ENCODE measurements around the gene FLAD1. TPM values are rescaled to one million over a fixed set of nuclear protein-coding genes. Genes with fewer than 3 reads are reported as not detected.

Gene FLAD1
- total RNA-seq, 2 experiments from 2014 or later, result 62.8 to 63.2 TPM

GRCh38 chr1:154945962-154946850, 36.9 kb upstream of the FLAD1 start:
- POLR2A ChIA-PET, result no interaction called here
- CTCF ChIA-PET, result interaction anchor here (0.5 to 1.1 kb wide), 3 partner anchors 49 to 164 kb away, joined by 3 to 5 read pairs (median 4); no protein-coding TSS in a partner anchor

GRCh38 chr1:154948079-154948478, 35.1 kb upstream of the FLAD1 start:
- CTCF ChIA-PET, result no interaction called here

DNA sequence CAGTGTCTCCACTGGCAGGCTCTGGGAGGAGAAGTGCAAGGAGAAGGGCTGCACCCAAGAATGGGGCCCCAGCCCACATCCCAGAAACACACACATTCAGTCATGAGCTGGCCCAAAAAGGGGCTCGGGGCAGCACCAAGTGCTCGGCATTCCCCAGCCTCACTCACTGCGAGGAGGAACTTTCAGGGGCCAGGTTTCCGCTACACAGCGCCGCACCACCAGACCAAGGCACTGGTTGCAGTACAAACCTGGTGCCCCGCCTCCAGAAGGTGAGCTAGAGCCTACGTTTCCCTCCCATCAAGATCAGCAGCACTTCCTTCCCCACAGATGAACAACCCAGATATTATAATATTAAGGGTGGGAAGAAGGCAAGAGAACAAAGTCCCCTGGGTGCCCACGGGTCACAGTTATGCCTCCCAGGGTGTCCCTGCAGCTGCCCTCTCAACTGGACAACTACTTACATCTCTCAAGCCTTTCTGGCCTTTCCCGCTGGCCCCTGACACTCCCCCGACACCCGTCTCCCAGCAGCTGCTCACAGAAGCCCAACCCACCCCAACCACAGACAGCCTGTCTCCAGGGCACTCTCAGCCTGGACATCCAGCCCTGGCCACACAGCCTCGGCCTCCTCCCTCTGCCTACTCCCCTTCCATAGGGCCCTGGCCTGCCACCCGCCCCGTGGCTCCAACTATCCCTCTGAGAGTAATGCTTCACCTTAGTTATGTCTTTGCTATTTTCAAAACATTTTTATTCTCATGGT, 31.1 kb upstream of the FLAD1 start:
- POLR2A ChIA-PET, result interaction anchor here (1.0 to 1.6 kb wide), 2 partner anchors 12 to 15 kb away, joined by 3 to 5 read pairs; no protein-coding TSS in a partner anchor
- CTCF ChIA-PET, result interaction anchor here (0.9 to 5.2 kb wide), 6 partner anchors 12 to 282 kb away, joined by 3 to 20 read pairs (median 4); no protein-coding TSS in a partner anchor

More at GRCh38 chr1:154948079-154948478, 35.1 kb upstream of the FLAD1 start:
- POLR2A ChIA-PET, result no interaction called here

DNA sequence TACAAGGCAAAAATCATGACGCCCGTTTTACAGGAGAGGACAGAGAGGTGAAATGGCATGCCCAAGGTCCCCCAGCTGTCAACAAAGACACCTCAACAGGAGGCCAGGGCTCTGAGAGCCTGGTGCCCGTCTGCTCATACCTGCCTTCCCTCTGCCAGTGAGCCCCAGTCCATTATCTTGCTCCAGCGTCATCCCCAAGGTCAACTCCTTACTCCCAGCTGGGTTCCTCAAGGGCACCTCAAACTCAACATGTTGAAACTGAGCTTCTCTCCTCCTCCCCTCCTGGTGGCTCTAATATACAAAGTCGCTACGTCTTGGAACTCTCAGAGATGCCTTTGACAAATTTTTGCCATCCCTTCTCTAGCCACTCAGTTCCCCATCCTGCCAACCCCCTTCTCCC, 30.5 kb upstream of the FLAD1 start:
- POLR2A ChIA-PET, result interaction anchor here (1.0 to 1.6 kb wide), 2 partner anchors 12 to 15 kb away, joined by 3 to 5 read pairs; no protein-coding TSS in a partner anchor

GRCh38 chr1:154953611-154954038, 29.5 kb upstream of the FLAD1 start:
- CTCF ChIA-PET, result interaction anchor here (0.6 to 5.2 kb wide), 6 partner anchors 20 to 1217 kb away, joined by 3 to 20 read pairs (median 4); no protein-coding TSS in a partner anchor
- POLR2A ChIA-PET, result no interaction called here

More for the DNA sequence above, 30.5 kb upstream of the FLAD1 start:
- CTCF ChIA-PET, result interaction anchor here (0.6 to 5.2 kb wide), 7 partner anchors 12 to 339 kb away, joined by 3 to 20 read pairs (median 3); no protein-coding TSS in a partner anchor

DNA sequence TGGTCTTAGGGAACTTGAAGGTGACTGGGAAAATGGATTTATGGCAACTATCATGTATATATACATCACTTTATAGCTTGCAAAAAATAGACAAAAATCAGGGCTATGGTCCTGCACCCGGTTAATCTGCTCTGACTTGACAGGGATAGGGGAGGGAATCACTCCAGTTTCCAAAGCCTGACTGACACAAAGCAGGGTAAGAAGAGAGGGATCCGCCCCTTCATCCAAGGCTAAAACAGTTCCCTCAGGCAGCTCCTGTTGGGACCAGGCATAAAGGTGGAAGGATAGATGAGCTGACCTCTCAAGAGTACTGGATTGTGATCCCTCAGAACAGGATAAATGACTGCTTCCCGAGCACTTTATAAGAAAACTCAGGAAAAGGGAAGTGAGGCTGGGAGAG, 28.6 kb upstream of the FLAD1 start:
- POLR2A ChIA-PET, result interaction anchor here (1.2 kb wide), 2 partner anchors 19 to 47 kb away, joined by 3 to 4 read pairs; no protein-coding TSS in a partner anchor
- CTCF ChIA-PET, result interaction anchor here (1.2 to 5.2 kb wide), 6 partner anchors 18 to 408 kb away, joined by 3 to 20 read pairs (median 3); partner anchors contain the start of gene PMVK

DNA sequence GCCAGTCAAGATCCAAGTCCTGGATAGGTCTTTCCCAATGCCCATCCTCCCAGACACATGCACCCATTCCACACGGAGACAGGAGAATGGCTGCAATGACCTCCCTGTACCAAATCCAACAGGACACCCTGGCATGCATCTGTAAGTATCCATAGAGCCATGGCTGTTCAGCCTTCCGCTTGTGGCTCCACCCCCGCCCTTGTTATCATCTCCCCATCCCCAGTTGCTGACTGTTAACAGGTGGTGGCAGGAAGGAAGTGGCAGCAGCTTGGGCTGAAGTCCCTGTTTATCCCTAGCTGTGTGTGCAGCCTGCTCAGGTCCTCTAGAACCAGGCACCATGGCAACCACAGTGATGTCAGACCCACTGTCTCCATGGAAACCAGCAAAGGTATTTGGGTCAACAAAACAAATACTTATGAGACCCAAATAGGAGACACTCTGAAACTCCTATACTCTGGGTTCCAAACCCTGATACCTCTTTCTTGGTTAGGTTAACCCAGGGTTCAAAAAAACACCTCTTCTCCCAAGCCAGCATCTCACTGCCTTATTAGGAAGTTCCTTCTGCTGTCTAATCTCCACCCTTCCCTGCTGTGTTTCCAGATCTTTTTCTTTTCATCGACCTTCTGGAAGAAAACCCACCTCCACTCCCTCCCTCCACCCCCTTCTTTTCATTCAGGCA, 28.0 kb upstream of the FLAD1 start:
- ChIA-PET POLR2A (interaction anchor here (1.0 to 1.2 kb wide), 4 partner anchors 18 to 46 kb away, joined by 3 to 4 read pairs (median 4); partner anchors contain the start of gene PMVK), CTCF (interaction anchor here (0.8 to 5.2 kb wide), 12 partner anchors 11 to 408 kb away, joined by 3 to 20 read pairs (median 3); partner anchors contain the start of gene PMVK)

- ChIA-PET CTCF (interaction anchor here (0.5 to 5.2 kb wide), 13 partner anchors 10 to 409 kb away, joined by 3 to 20 read pairs (median 3); partner anchors contain the start of genes CKS1B and PMVK), POLR2A (interaction anchor here (1.0 to 1.2 kb wide), 3 partner anchors 18 to 43 kb away, joined by 3 to 4 read pairs (median 3); partner anchors contain the start of gene PMVK)
These were observed 27.2 kb upstream of the FLAD1 start, which contains the start of gene PBXIP1 for GRCh38 chr1:154955718-154956543. TSS of gene PBXIP1 (minus strand) at chr1:154956099. CDS start at chr1:154953721, 2,378 bp downstream.

DNA sequence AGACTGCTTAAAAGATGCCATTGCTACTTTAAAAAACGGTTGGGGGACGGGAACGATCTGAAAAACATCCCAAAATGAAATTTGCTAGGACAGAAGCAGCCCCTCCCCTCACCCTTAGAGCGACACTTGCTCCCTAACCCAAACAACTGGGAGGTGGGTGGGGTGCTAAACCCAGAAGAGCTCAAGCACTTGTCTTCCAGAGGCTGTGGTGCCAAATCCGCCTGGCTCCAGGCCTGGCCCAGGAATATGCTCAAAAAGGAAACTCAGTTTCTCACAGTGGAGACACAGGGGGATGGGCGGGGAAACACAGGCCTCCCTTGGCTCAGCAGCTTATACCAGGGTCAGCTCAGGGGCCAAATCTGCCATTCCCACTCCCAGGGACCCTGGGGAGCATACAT, 26.6 kb upstream of the FLAD1 start:
- CTCF ChIA-PET, result interaction anchor here (0.9 to 3.5 kb wide), 5 partner anchors 18 to 128 kb away, joined by 3 to 11 read pairs (median 4); partner anchors contain the start of gene CKS1B
- POLR2A ChIA-PET, result no interaction called here

- ChIA-PET POLR2A (no interaction called here), CTCF (interaction anchor here (0.9 kb wide), 1 partner anchor 128 kb away, joined by 3 read pairs; no protein-coding TSS in a partner anchor)
These were observed 26.0 kb upstream of the FLAD1 start for GRCh38 chr1:154957091-154957657.

DNA sequence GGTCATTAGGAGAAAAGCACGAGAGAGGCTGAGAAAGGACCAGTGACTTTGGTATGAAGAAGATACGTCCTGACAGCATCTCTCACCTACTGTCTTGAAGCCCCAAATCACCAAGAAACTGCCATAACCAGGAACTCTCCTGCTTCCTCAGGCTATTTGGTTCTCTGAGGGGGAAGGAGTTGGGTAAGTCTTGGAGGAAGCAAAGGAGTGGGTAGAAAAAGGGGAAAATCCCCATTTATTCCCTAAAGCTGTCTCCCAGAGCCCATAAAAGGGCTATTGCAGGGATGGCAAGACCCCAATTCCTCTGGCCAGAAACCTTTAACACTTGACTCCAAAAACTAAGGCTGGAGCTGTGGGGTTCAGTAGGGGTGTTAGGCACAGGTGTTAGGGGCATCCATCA, 25.1 kb upstream of the FLAD1 start:
- CTCF ChIA-PET, result no interaction called here
- POLR2A ChIA-PET, result no interaction called here

GRCh38 chr1:154958681-154959425, 24.3 kb upstream of the FLAD1 start:
- ChIA-PET POLR2A (no interaction called here), CTCF (interaction anchor here (0.7 to 1.7 kb wide), 3 partner anchors 40 to 72 kb away, joined by 3 to 7 read pairs (median 4); no protein-coding TSS in a partner anchor)

DNA sequence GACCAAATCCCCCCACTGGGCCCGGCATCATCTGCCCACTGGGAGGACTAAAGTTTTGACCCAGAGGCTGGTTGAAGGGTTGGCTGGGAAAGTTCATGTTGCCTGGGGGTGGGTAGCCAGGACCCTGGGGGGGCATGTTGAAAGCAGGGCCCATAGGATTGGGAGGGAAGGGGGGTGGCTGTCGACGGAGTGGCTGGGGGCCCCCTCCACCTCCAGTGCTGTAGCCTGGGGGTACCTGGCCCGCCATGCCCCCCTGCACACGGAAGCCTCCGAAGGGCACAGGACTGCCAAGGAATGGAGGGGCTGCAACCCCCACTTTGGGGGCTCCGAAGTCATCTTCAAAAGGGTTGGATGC, 23.7 kb upstream of the FLAD1 start:
- POLR2A ChIA-PET, result interaction anchor here (0.7 kb wide), 1 partner anchor 41 kb away, joined by 6 read pairs; no protein-coding TSS in a partner anchor
- CTCF ChIA-PET, result interaction anchor here (1.0 to 1.7 kb wide), 3 partner anchors 38 to 58 kb away, joined by 4 to 7 read pairs (median 4); no protein-coding TSS in a partner anchor

DNA sequence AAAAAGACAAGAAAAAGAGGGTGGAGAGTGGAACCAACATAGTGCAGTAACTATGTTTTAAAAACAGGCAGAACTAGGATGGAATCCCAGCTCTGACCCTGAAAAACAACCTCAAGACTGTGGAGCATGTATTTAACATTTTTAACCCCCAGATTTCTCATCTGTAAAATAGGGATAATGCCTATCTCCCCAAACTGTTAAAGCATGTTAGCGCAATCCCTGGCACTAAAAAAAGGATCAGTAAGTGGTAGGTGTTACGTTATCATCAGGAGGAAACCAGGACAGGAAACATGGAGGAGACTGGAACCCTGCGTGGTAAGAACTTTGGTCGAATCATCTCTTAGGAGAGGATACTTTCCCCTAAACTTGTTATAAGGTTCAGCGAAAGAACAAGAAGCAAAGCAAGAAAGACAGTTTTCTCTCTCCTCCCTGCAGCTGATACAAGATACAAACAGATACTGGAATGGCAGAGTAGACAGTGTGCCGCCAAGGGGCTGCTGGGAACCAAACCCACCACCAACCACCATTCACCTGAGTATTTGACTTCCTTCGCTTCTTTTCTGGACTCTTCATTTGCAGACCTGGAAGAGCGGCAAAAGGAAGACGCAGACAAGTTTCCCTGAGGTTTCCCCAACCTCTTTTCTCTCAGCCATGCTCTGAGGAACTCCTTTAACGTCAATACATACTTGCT, 22.6 kb upstream of the FLAD1 start:
- ChIA-PET CTCF (interaction anchor here (0.7 to 2.4 kb wide), 12 partner anchors 11 to 136 kb away, joined by 3 to 15 read pairs (median 6); partner anchors contain the start of gene LENEP), POLR2A (interaction anchor here (0.5 to 1.8 kb wide), 3 partner anchors 14 to 1016 kb away, joined by 3 to 5 read pairs (median 4); partner anchors contain the start of gene CKS1B)
